ENCODE results near the gene IMPG2.

- TF ChIP-seq CTCF (conservative IDR thresholded peaks at IDR 0.05; ENCODE audit: low read depth, low read length) (no peak), EZH2 (IDR thresholded peaks at IDR 0.05; ENCODE audit: borderline replicate concordance, low read depth, low read length, poor library complexity, severe bottlenecking) (no peak)
Observed at GRCh38 chr3:101273156-101273555, 47.2 kb downstream of the IMPG2 start.

All from A673 (cell line).